ENCODE results near the gene MBD2. TPM values are rescaled to one million over a fixed set of nuclear protein-coding genes. Genes with fewer than 3 reads are reported as not detected.
"Not testable (repeated sequence)": the region's sequence is repeated elsewhere in the genome, so short reads cannot be mapped to it uniquely, and the experiment has no call there.

Gene MBD2
- total and polyA plus RNA-seq, 4 donors: 9.2 to 16.2 (median 11.4) TPM

- TF ChIP-seq CTCF (IDR thresholded peaks at IDR 0.05; ENCODE audit: low read depth, low read length, missing input control) (no peak), JUND (IDR thresholded peaks at IDR 0.05) (no peak), NR2F2 (IDR thresholded peaks at IDR 0.05) (no peak), FOXA2 (IDR thresholded peaks at IDR 0.05) (no peak), TAF1 (conservative IDR thresholded peaks at IDR 0.05) (no peak), RXRA (IDR thresholded peaks at IDR 0.05) (no peak), HNF4A (conservative IDR thresholded peaks at IDR 0.05) (no peak), RAD21 (IDR thresholded peaks at IDR 0.05) (no peak), FOXA1 (IDR thresholded peaks at IDR 0.05) (no peak), SP1 (IDR thresholded peaks at IDR 0.05) (no peak)
- TF ChIP-seq, protein P1, sequence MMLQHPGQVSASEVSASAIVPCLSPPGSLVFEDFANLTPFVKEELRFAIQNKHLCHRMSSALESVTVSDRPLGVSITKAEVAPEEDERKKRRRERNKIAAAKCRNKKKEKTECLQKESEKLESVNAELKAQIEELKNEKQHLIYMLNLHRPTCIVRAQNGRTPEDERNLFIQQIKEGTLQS (IDR thresholded peaks at IDR 0.05): no peak
Measured at GRCh38 chr18:54125429-54125828, 99.0 kb downstream of the MBD2 start (continued).

DNA sequence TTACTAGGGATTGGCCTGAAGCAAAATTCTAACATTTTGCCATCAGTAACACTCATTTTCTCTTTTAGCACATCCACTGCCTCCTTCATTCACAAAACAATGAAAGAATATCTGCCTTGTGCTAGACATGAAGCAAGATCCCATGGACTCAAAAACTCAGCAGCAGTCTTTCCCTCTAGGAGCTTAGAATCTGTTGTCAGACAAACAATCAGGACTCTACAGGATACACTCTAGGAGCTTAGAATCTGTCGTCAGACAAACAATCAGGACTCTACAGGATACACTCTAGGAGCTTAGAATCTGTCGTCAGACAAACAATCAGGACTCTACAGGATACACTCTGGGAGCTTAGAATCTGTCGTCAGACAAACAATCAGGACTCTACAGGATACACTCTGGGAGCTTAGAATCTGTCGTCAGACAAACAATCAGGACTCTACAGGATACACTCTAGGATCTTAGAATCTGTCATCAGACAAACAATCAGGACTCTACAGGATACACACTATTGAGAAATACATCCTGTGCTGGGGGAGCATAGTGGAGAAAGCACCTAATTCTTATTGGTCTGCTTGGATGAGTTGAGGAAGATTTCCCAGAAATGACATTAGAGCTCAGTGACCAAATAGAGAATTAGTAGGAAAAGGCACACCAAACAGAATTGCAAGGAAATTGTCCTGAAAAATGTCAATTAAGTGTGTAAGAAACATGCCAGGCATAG, 100.6 kb downstream of the MBD2 start:
- H3K9me3 ChIP-seq (ENCODE audit: control insufficient read depth in 4 of 4, low read length in 3 of 4); H3K4me1 ChIP-seq (ENCODE audit: control insufficient read depth in 4 of 4, insufficient read depth in 4 of 4, low read length in 3 of 4); H3K4me3 ChIP-seq (ENCODE audit: low read depth in 1 of 3, low read length in 3 of 3); H3K27ac ChIP-seq (ENCODE audit: low read depth in 1 of 2, low read length in 2 of 2); DNase-seq (ENCODE audit: low spot score); H3K27me3 ChIP-seq (ENCODE audit: control insufficient read depth in 4 of 4, insufficient read depth in 4 of 4, low read length in 3 of 4); H3K9ac ChIP-seq (ENCODE audit: low read depth in 1 of 2, low read length in 2 of 2); H3K36me3 ChIP-seq (ENCODE audit: control insufficient read depth in 4 of 4, insufficient read depth in 3 of 4, low read depth in 1 of 4, low read length in 3 of 4): not testable (repeated sequence)
- WGBS: 75% methylated on average over 4 of the region's 4 CpGs

GRCh38 chr18:54119524-54120019, 104.9 kb downstream of the MBD2 start:
- no peaks in the 10 kb centered on the region for H3K36me3 ChIP-seq (ENCODE audit: control insufficient read depth in 4 of 4, insufficient read depth in 3 of 4, low read depth in 1 of 4, low read length in 3 of 4)
- peak overlapping the region in 1 of 3 donors; percentile 13 for H3K4me3 ChIP-seq (ENCODE audit: low read depth in 1 of 3, low read length in 3 of 3)
- no peak overlapping the region for H3K9ac ChIP-seq (ENCODE audit: low read depth in 1 of 2, low read length in 2 of 2)
- no peaks in the 10 kb centered on the region for H3K27me3 ChIP-seq (ENCODE audit: control insufficient read depth in 4 of 4, insufficient read depth in 4 of 4, low read length in 3 of 4)
- no peak for DNase-seq (ENCODE audit: low spot score)
- TF ChIP-seq FOXA1 (IDR thresholded peaks at IDR 0.05) (no peak), RAD21 (IDR thresholded peaks at IDR 0.05) (peak; percentile 86 to 89), CTCF (IDR thresholded peaks at IDR 0.05; ENCODE audit: low read depth, low read length, missing input control) (peak; percentile 74), YY1 (IDR thresholded peaks at IDR 0.05) (peak; percentile 75), HNF4G (IDR thresholded peaks at IDR 0.05) (no peak), REST (IDR thresholded peaks at IDR 0.05) (no peak)
- TF ChIP-seq, protein P1 (IDR thresholded peaks at IDR 0.05): no peak
- WGBS: 18% methylated on average over 6 of the region's 6 CpGs
- no peaks in the 10 kb centered on the region for H3K9me3 ChIP-seq (ENCODE audit: control insufficient read depth in 4 of 4, low read length in 3 of 4)
- peaks cover 0 to 4% (median 1%) of the 10 kb centered on the region in 4 donors for H3K4me1 ChIP-seq (ENCODE audit: control insufficient read depth in 4 of 4, insufficient read depth in 4 of 4, low read length in 3 of 4)
- H3K27ac ChIP-seq (ENCODE audit: low read depth in 1 of 2, low read length in 2 of 2): no peak overlapping the region

All from liver (tissue), 9 donors.